ENCODE measurements around the gene ADAMTS12.

DNA sequence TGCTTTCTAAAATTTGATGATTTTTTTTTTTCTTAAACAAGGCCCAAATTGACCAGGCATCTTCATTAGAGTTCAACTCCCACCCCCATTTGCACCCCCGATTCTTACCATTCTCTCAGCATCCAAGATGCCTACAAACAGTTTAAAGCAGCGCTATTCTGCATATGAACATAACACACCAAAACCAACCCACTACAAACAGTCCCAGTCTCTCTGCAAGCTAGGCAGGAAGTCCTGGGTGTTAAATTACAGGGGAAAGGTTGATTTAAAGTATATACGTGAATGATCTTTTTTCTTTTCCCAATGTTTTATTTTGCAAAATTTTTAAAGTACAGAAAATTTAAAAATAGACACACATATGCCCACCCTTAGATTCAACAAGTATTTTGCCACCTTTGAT is 127.0 kb downstream of the ADAMTS12 start:
- TF ChIP-seq GATA3 (IDR thresholded peaks at IDR 0.05; ENCODE audit: low read depth, low read length) (no peak), GATA2 (IDR thresholded peaks at IDR 0.05; ENCODE audit: low read depth, low read length) (no peak)

All from SH-SY5Y (cell line).